Stomach (tissue), 9 donors: ENCODE results near the gene IMPACT. TPM values are rescaled to one million over a fixed set of nuclear protein-coding genes. Genes with fewer than 3 reads are reported as not detected.
A peak's percentile ranks its signal among the peaks of the same experiment; 100 is the strongest.

ENCODE experiments used
- DNase-seq, 2 donors: peaks; one replicate each; pipeline versions ENCODE4 v3.0.0 to v3.0.0-alpha.2; 2013 to 2019
- H3K27ac ChIP-seq, 5 donors: fragments of 200-600 bp in 4 of 5; sonication (generic) in 4 of 5; one replicate each; pipeline ENCODE4 v1.5.1; 2013 to 2019; ENCODE audit warnings: mild to moderate bottlenecking in 1 of 5, moderate library complexity in 1 of 5
- H3K27me3 ChIP-seq, 3 donors: fragments of 200-600 bp; sonication (generic); one replicate each; pipeline ENCODE4 v1.5.1; 2017 to 2019; ENCODE audit warnings: mixed run types in 1 of 3
- H3K36me3 ChIP-seq, 4 donors: fragments of 200-600 bp; sonication (generic); 1 replicate in 3 of 4; 2 replicates in 1 of 4; pipeline ENCODE4 v1.5.1; 2016 to 2019
- H3K4me1 ChIP-seq, 4 donors: fragments of 200-600 bp; sonication (generic); one replicate each; pipeline ENCODE4 v1.5.1; 2016 to 2019
- H3K4me3 ChIP-seq, 4 donors: fragments of 200-600 bp; sonication (generic) in 3 of 4; one replicate each; pipeline ENCODE4 v1.5.1; 2016 to 2019; ENCODE audit warnings: mild to moderate bottlenecking in 1 of 4
- H3K9me3 ChIP-seq, 4 donors: fragments of 200-600 bp; sonication (generic); one replicate each; pipeline ENCODE4 v1.5.1; 2016 to 2019
- EP300 ChIP-seq: sonication (generic); formaldehyde crosslinking; IDR thresholded peaks from one replicate; pipeline ENCODE4 v1.6.1; 2017; ENCODE audit warnings: antibody characterized with exemption
- POLR2AphosphoS5 ChIP-seq, 3 donors: sonication (generic); formaldehyde crosslinking; IDR thresholded peaks; one replicate each; pipeline ENCODE4 v1.6.1; 2016; ENCODE audit warnings: antibody characterized with exemption in 3 of 3
- WGBS, 5 donors: extraction: QIAGEN DNeasy Blood & Tissue Kit in 3 of 5; methylation state at CpG; one replicate each; pipeline versions ENCODE4 v1.1.5 to v1.1.7; 2013 to 2018; 5-methylcytosine and 5-hydroxymethylcytosine counted together
- intact Hi-C: fragments of 100-400 bp; cut with DNase I; formaldehyde crosslinking; loops from one replicate; pipeline ENCODE4 v1.15.1; 2023; ENCODE audit warnings: low total_unique reads
- polyA plus RNA-seq, 3 donors: library from polyadenylated mRNA; stranded (reverse); fragments of 200-250 nt; gene quantifications; one replicate each; pipeline ENCODE4 v1.2.3, GENCODE V29; 2013
- small RNA-seq, 4 donors: library from RNA; depleted of rRNA; stranded (forward); fragments of <200 nt; gene quantifications; one replicate each; pipeline ENCODE3, GENCODE V24; 2016
- total RNA-seq, 5 donors: library from RNA; depleted of rRNA; stranded (reverse); fragments of >200 nt; gene quantifications; one replicate each; pipeline versions ENCODE4 v1.1.0 to v1.2.3, GENCODE V29; 2014 to 2016
- donor health status: healthy with polysubstance abuse.
- donor health status: Bipolar disorder and iron deficiency.
- donor health status: healthy.

The IMPACT gene
- total and polyA plus RNA-seq, 8 donors: 4.6 to 33.0 (median 13.0) TPM

- H3K4me3 ChIP-seq: no peak overlapping the region
- H3K4me1 ChIP-seq: no peaks in the 10 kb centered on the region
- intact Hi-C loops: no loop called here
- 72 to 79% (median 77%) methylated on average over 7 of the region's 7 CpGs for WGBS, 5 donors
- DNase-seq: peak in 1 of 2 donors; percentile 76
- no peaks in the 10 kb centered on the region for H3K9me3 ChIP-seq
- TF ChIP-seq POLR2AphosphoS5 (IDR thresholded peaks at IDR 0.05) (peak in 1 of 3 donors; percentile 60), EP300 (no peak)
- no peaks in the 10 kb centered on the region for H3K27me3 ChIP-seq
- no peak overlapping the region for H3K27ac ChIP-seq
- no peaks in the 10 kb centered on the region for H3K36me3 ChIP-seq
Measured at GRCh38 chr18:24502667-24503523, 76.4 kb downstream of the IMPACT start.

Small RNAs within 50 kb of the gene (small RNA-seq; reads per million reads assigned to genes)
- 0 reads per million in 4 donors for gene RF00019

Other genes starting within 250 kb of the IMPACT start
- gene OSBPL1A, start 28.8 kb upstream of the IMPACT start, total RNA-seq: 100 to 1,000 TPM in 2 of 5 donors, 10 to 100 TPM in 3; 32.2 to 129 (median 45.8) TPM
- 10 to 100 TPM; 13.6 to 29.9 (median 14.7) TPM for gene OSBPL1A, start 28.8 kb upstream of the IMPACT start, polyA plus RNA-seq
- under 1 TPM in 1 of 5 donors, not detected in 4; 0.37 TPM for gene HRH4, start 34.0 kb downstream of the IMPACT start, total RNA-seq
- gene HRH4, start 34.0 kb downstream of the IMPACT start, polyA plus RNA-seq: under 1 TPM in 1 of 3 donors, not detected in 2; 0.03 TPM